Erythroblast (primary cell): Measurements from ENCODE around the gene FAM124A.

ENCODE experiments used
- GATA1 ChIP-seq: IDR thresholded peaks from 2 replicates; pipeline ENCODE4 v1.6.1; 2011; ENCODE audit warnings: low read depth, mild to moderate bottlenecking, control low read depth, low read length, moderate library complexity
- POLR2A ChIP-seq: IDR thresholded peaks from 2 replicates; pipeline ENCODE4 v1.6.1; 2011; ENCODE audit warnings: mild to moderate bottlenecking, low read length

- TF ChIP-seq POLR2A (no peak), GATA1 (no peak)
Observed at GRCh38 chr13:51269039-51269438, 46.8 kb downstream of the FAM124A start.
